ENCODE data around the gene APLP1.
"Not testable (repeated sequence)": the region's sequence is repeated elsewhere in the genome, so short reads cannot be mapped to it uniquely, and the experiment has no call there.

APLP1 gene

GRCh38 chr19:35904311-35905068 lies 36.1 kb downstream of the APLP1 start:
- DNase-seq (ENCODE audit: low read depth), result no peak

- DNase-seq (ENCODE audit: low read depth), result no peak
Measured at GRCh38 chr19:35905178-35905727, 36.9 kb downstream of the APLP1 start.

GRCh38 chr19:35907377-35907745 lies 39.0 kb downstream of the APLP1 start:
- DNase-seq (ENCODE audit: low read depth), result no peak

- DNase-seq (ENCODE audit: low read depth), result no peak
Measured at GRCh38 chr19:35908010-35908441, 39.7 kb downstream of the APLP1 start, which contains the start of gene TYROBP. Gene TYROBP, minus strand, starts transcription at chr19:35908295. Its CDS starts 67 bp downstream, at chr19:35908228.

GRCh38 chr19:35908973-35909683 lies 40.8 kb downstream of the APLP1 start:
- DNase-seq (ENCODE audit: low read depth), result no peak

GRCh38 chr19:35909684-35910035 lies 41.3 kb downstream of the APLP1 start:
- no peak for DNase-seq (ENCODE audit: low read depth)

- DNase-seq (ENCODE audit: low read depth), result not testable (repeated sequence)
Measured at GRCh38 chr19:35910355-35910754, 42.0 kb downstream of the APLP1 start.

- DNase-seq (ENCODE audit: low read depth), result no peak
Measured at GRCh38 chr19:35911173-35911572, 42.8 kb downstream of the APLP1 start.

GRCh38 chr19:35911790-35912189 lies 43.4 kb downstream of the APLP1 start:
- no peak for DNase-seq (ENCODE audit: low read depth)

- no peak for DNase-seq (ENCODE audit: low read depth)
Measured at GRCh38 chr19:35913589-35913988, 45.2 kb downstream of the APLP1 start.

- no peak for DNase-seq (ENCODE audit: low read depth)
Measured at GRCh38 chr19:35915443-35915842, 47.1 kb downstream of the APLP1 start.

- no peak for DNase-seq (ENCODE audit: low read depth)
Measured at GRCh38 chr19:35919306-35919705, 50.9 kb downstream of the APLP1 start.

- DNase-seq (ENCODE audit: low read depth), result no peak
Measured at GRCh38 chr19:35921012-35921411, 52.6 kb downstream of the APLP1 start.

GRCh38 chr19:35925501-35925900 lies 57.1 kb downstream of the APLP1 start:
- DNase-seq (ENCODE audit: low read depth), result no peak

- DNase-seq (ENCODE audit: low read depth), result no peak
Measured at GRCh38 chr19:35928507-35928906, 60.1 kb downstream of the APLP1 start.
